Fibroblast of skin of right biceps (primary cell): ENCODE data around the gene EFNA5.
A peak's percentile ranks its signal among the peaks of the same experiment; 100 is the strongest.

Source experiments
- DNase-seq: peaks from one replicate; pipeline ENCODE4 v3.0.0-alpha.2; 2013

Gene EFNA5

GRCh38 chr5:107542428-107542827, 128.3 kb downstream of the EFNA5 start:
- peak; percentile 84 for DNase-seq

GRCh38 chr5:107541400-107541799, 129.3 kb downstream of the EFNA5 start:
- DNase-seq, result no peak

GRCh38 chr5:107539726-107540330, 130.9 kb downstream of the EFNA5 start:
- DNase-seq, result no peak

- DNase-seq, result no peak
Measured at GRCh38 chr5:107538805-107539445, 131.8 kb downstream of the EFNA5 start.

- DNase-seq, result peak; percentile 45
Measured at GRCh38 chr5:107538331-107538730, 132.4 kb downstream of the EFNA5 start.

GRCh38 chr5:107535849-107536248, 134.9 kb downstream of the EFNA5 start:
- no peak for DNase-seq

GRCh38 chr5:107533910-107534876, 136.5 kb downstream of the EFNA5 start:
- no peak for DNase-seq

GRCh38 chr5:107532916-107533315, 137.8 kb downstream of the EFNA5 start:
- no peak for DNase-seq

GRCh38 chr5:107532169-107532878, 138.4 kb downstream of the EFNA5 start:
- DNase-seq, result no peak

- no peak for DNase-seq
Measured at GRCh38 chr5:107531308-107531707, 139.4 kb downstream of the EFNA5 start.

GRCh38 chr5:107529618-107530017, 141.1 kb downstream of the EFNA5 start:
- DNase-seq, result no peak

- DNase-seq, result no peak
Measured at GRCh38 chr5:107526270-107526937, 144.3 kb downstream of the EFNA5 start.

- DNase-seq, result no peak
Measured at GRCh38 chr5:107524111-107524510, 146.6 kb downstream of the EFNA5 start.

GRCh38 chr5:107523029-107523680, 147.6 kb downstream of the EFNA5 start:
- no peak for DNase-seq

- no peak for DNase-seq
Measured at GRCh38 chr5:107522456-107522855, 148.3 kb downstream of the EFNA5 start.

- peak; percentile 13 for DNase-seq
Measured at GRCh38 chr5:107519900-107520354, 150.8 kb downstream of the EFNA5 start.

GRCh38 chr5:107518616-107519015, 152.1 kb downstream of the EFNA5 start:
- no peak for DNase-seq

- no peak for DNase-seq
Measured at GRCh38 chr5:107518190-107518589, 152.5 kb downstream of the EFNA5 start.

- no peak for DNase-seq
Measured at GRCh38 chr5:107517185-107518033, 153.3 kb downstream of the EFNA5 start.

- DNase-seq, result peak; percentile 68
Measured at GRCh38 chr5:107516452-107517184, 154.1 kb downstream of the EFNA5 start.
